Measurements from ENCODE around the gene SEC24C. TPM values are rescaled to one million over a fixed set of nuclear protein-coding genes. Genes with fewer than 3 reads are reported as not detected.

SEC24C gene
- total and polyA plus RNA-seq, 2 of the 13 experiments (the other 11 are each of a cell fraction or from before 2014, with no cell fraction given) = 63.1 to 66.4 TPM

GRCh38 chr10:73780301-73780700 is 36.1 kb downstream of the SEC24C start:
- H4K20me1 ChIP-seq (ENCODE audit: insufficient read depth, low read length) = peaks cover 4% of the 10 kb centered on the region; the same call in 1 of the 2 replicates
- H3K4me1 ChIP-seq (ENCODE audit: insufficient read depth, low read length) = peaks cover 44% of the 10 kb centered on the region
- in situ Hi-C loops (cut with HindIII; ENCODE audit: extremely low pct_ligation_motif_present, low pct_unique_long_range_greater_than_20kb) (no loop called here), intact Hi-C loops (cut with micrococcal nuclease; ENCODE audit: unreplicated experiment) (no loop called here)
- ChIA-PET CTCF (ENCODE audit: low intra/inter-chr PET ratio, low total read pairs) (no interaction called here), POLR2A (interaction anchor here (2.0 kb wide), 1 partner anchor 50 kb away, joined by 8 read pairs; no protein-coding TSS in a partner anchor)
- H3K4me2 ChIP-seq (ENCODE audit: low read depth, low read length) = peak overlapping the region; percentile 85
- H3K27ac ChIP-seq (ENCODE audit: extremely low read length, insufficient read depth, low read length) = no peak overlapping the region
- FAIRE-seq = no peak
- H3K27me3 ChIP-seq (ENCODE audit: control insufficient read depth in 1 of 2, insufficient read depth in 2 of 2, low read length in 2 of 2) = no peaks in the 10 kb centered on the region; a peak in 1 of 5 replicates
- H3K4me3 ChIP-seq (replicated peaks in 1 of 3; ENCODE audit: insufficient read depth in 1 of 3, low read depth in 2 of 3, low read length in 3 of 3) = peak overlapping the region in 2 of 3 experiments; percentile 80 to 88; a peak in 3 of 6 replicates
- no peak overlapping the region for H2AFZ ChIP-seq (ENCODE audit: low read length)
- no peaks in the 10 kb centered on the region for H3K9me3 ChIP-seq (ENCODE audit: low read length)
- no peak for ATAC-seq
- TF ChIP-seq POLR2G (IDR thresholded peaks at IDR 0.05; ENCODE audit: low read depth, low read length) (0 out of 2 replicates have a peak, but pooled peaks have one; percentile 43), MXD1 (CRISPR knock-in tag; IDR thresholded peaks at IDR 0.05) (no peak), SCMH1 (CRISPR knock-in tag; IDR thresholded peaks at IDR 0.05; ENCODE audit: borderline replicate concordance) (no peak), KAT2B (IDR thresholded peaks at IDR 0.05; ENCODE audit: borderline replicate concordance, low read depth, low read length) (no peak), FLYWCH1 (CRISPR knock-in tag; IDR thresholded peaks at IDR 0.05) (no peak), ZNF121 (CRISPR knock-in tag; IDR thresholded peaks at IDR 0.05) (no peak)
- TF ChIP-seq, protein P1, sequence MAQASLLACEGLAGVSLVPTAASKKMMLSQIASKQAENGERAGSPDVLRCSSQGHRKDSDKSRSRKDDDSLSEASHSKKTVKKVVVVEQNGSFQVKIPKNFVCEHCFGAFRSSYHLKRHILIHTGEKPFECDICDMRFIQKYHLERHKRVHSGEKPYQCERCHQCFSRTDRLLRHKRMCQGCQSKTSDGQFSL (CRISPR knock-in tag; IDR thresholded peaks at IDR 0.05) = no peak
- no peak for DNase-seq (ENCODE audit: low spot score)
- H3K9ac ChIP-seq (ENCODE audit: insufficient read depth, low read depth, low read length) = no peak overlapping the region
- WGBS (ENCODE audit: low lambda C conversion rate) = 91% methylated on average over 5 of the region's 5 CpGs
- BruUV-seq (replicated peaks) = no TSS peak
- peaks cover 56% of the 10 kb centered on the region for H3K79me2 ChIP-seq (ENCODE audit: insufficient read depth, low read length)
- peaks cover 0 to 10% of the 10 kb centered on the region in 2 experiments; a peak in 3 of 5 replicates for H3K36me3 ChIP-seq (replicated peaks in 1 of 2; ENCODE audit: control insufficient read depth in 1 of 2, insufficient read depth in 2 of 2, low read length in 2 of 2)

DNA sequence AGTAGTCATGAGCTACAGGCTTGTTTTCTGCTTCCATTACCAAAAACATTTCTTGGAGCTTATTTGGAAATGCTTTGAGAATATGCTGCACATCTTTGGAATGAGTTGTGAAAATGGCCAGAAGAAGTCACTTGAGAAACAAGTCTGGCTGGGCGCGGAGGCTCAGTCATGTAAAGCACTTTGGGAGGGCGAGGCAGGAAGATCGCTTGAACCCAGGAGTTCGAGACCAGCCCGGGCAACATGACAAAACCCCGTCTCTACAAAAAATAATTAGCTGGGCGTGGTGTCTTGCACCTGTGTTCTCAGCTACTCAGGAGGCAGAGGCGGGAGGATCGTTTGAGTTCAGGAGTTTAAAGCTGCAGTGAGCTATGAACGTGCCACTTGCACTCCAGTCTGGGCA is 36.8 kb downstream of the SEC24C start:
- Histone ChIP-seq H3K79me2 (ENCODE audit: insufficient read depth, low read length) (peaks cover 50% of the 10 kb centered on the region), H3K9ac (ENCODE audit: insufficient read depth, low read depth, low read length) (peak overlapping the region; percentile 92), H3K27ac (ENCODE audit: extremely low read length, insufficient read depth, low read length) (peak overlapping the region; percentile 81), H3K4me3 (replicated peaks in 1 of 3; ENCODE audit: insufficient read depth in 1 of 3, low read depth in 2 of 3, low read length in 3 of 3) (peak overlapping the region; percentile 80 to 89 (median 88)), H3K4me1 (ENCODE audit: insufficient read depth, low read length) (peaks cover 37% of the 10 kb centered on the region), H3K9me3 (ENCODE audit: low read length) (no peaks in the 10 kb centered on the region), H4K20me1 (ENCODE audit: insufficient read depth, low read length) (no peaks in the 10 kb centered on the region), H3K4me2 (ENCODE audit: low read depth, low read length) (peak overlapping the region; percentile 85), H3K36me3 (replicated peaks in 1 of 2; ENCODE audit: control insufficient read depth in 1 of 2, insufficient read depth in 2 of 2, low read length in 2 of 2) (peaks cover 0 to 4% of the 10 kb centered on the region in 2 experiments; a peak in 2 of 5 replicates), H3K27me3 (ENCODE audit: control insufficient read depth in 1 of 2, insufficient read depth in 2 of 2, low read length in 2 of 2) (no peaks in the 10 kb centered on the region; a peak in 1 of 5 replicates), H2AFZ (ENCODE audit: low read length) (no peak overlapping the region)
- BruUV-seq (replicated peaks) = TSS peak; percentile 78
- WGBS (ENCODE audit: low lambda C conversion rate) = 31% methylated on average over 11 of the region's 11 CpGs
- DNase-seq (ENCODE audit: low spot score) (no peak), ATAC-seq (no peak), FAIRE-seq (no peak)
- POLR2A ChIA-PET = interaction anchor here (2.0 kb wide), 1 partner anchor 51 kb away, joined by 8 read pairs; no protein-coding TSS in a partner anchor
- CTCF ChIA-PET (ENCODE audit: low intra/inter-chr PET ratio, low total read pairs) = no interaction called here
- in situ Hi-C loops (cut with HindIII; ENCODE audit: extremely low pct_ligation_motif_present, low pct_unique_long_range_greater_than_20kb) (no loop called here), intact Hi-C loops (cut with micrococcal nuclease; ENCODE audit: unreplicated experiment) (no loop called here)
- TF ChIP-seq POLR2A (IDR thresholded peaks at IDR 0.05; ENCODE audit: insufficient read depth in 1 of 2, low read depth in 2 of 2, low read length in 2 of 2) (0 out of 4 replicates have a peak, but pooled peaks of 1 of the 2 experiments have one; percentile 4), SRSF4 (IDR thresholded peaks at IDR 0.05; ENCODE audit: low read depth, low read length, poor library complexity, severe bottlenecking) (no peak), ZNF704 (CRISPR knock-in tag; IDR thresholded peaks at IDR 0.05; ENCODE audit: borderline replicate concordance) (0 out of 2 replicates have a peak, but pooled peaks have one; percentile 8)

Data from HepG2 (cell line).